GM08714 (cell line): ENCODE measurements around the gene PROC.

Experiments
- H3K4me3 ChIP-seq: fragments of 200-500 bp; sonication (Bioruptor generic); 2 replicates; pipeline ENCODE4 v1.5.1; 2014; ENCODE audit warnings: mild to moderate bottlenecking, low read length, inconsistent platforms
- ZNF274 ChIP-seq: IDR thresholded peaks from 2 replicates; pipeline ENCODE4 v1.6.1; 2012; ENCODE audit warnings: mild to moderate bottlenecking, low read depth, low read length

Gene PROC

DNA sequence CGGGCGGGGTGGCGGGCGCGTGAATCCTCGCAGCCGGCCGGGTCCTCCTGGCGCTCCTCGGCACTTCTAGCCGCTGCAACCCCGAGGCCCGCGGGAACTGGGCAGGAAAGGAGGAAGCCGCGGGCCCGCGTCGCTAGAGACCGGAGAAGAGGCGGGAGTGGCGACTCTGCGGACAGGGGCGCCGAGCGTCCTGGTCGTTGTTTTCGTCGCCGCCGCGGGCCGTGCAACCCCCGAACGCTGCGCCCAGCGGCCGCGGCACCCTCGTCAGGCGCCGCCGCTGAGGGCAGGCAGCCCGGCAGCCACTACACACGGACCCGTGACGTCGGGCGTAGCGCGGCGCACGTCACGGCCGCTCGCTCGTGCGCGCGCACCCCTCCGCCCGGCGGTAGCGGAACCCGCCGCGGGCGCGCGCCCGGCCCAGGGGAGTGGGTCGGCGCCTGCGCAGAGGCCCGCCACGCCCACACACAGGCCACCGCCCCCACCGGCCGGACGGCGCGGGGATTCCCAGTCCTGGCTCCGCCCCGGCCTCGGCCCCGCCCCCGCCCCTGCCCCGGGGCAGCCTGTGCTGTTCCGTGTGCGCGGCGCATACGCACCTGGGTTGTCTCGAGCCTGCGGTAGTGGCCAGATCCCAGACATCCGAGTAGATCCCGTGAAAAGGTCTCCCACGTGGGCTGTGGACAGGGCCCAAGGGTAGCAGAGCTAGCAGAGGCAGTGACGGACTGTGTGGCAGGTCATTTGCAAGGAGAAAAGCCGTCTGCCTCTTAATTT, 30.4 kb upstream of the PROC start, which contains the start of gene MAP3K2:
TSS of gene MAP3K2 (minus strand) at position 321 of the 768 bp plus-strand sequence. CDS start 44,846 bp downstream, outside the sequence.
- peak within 1 kb of the TSS; percentile 91 for H3K4me3 ChIP-seq

DNA sequence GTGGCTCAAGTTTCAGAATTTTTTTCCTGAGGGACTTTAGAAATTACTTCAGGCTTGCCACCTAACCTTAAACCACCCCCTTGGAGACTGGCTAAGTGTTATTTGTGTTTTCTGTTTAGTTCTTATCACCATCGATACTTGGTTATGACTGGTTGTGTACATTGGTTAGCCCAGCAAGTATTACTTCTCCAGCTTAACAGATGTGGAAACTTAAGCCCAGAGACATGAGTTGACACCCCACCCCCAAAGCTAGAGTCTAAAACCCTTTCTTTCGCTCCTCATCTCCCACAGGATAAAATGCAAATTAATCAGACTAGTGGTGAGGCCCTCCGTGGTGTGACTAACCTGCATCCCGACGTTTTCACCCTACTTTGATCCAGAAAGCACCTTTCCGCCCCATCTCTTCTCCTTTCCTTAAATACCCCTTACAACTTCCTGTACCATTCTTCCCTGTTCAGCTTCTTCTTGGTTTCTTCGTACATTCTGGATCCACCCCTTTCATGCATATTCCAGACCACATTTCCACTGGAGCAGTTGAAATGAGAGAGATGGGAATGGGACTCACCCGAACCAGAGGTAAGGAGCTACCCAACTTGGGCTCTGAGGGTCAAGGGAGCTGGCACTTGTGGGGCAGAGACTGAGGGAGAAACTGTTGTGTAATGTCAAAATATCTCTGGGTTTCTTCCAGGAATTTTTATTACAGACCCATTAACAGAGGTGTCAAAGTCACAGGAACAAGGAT, 29.6 kb upstream of the PROC start:
- peak overlapping the region; percentile 77; the same call in 1 of the 2 replicates for H3K4me3 ChIP-seq
- TF ChIP-seq ZNF274 = no peak

More for the DNA sequence above, 30.4 kb upstream of the PROC start, which contains the start of gene MAP3K2:
- TF ChIP-seq ZNF274 = no peak

DNA sequence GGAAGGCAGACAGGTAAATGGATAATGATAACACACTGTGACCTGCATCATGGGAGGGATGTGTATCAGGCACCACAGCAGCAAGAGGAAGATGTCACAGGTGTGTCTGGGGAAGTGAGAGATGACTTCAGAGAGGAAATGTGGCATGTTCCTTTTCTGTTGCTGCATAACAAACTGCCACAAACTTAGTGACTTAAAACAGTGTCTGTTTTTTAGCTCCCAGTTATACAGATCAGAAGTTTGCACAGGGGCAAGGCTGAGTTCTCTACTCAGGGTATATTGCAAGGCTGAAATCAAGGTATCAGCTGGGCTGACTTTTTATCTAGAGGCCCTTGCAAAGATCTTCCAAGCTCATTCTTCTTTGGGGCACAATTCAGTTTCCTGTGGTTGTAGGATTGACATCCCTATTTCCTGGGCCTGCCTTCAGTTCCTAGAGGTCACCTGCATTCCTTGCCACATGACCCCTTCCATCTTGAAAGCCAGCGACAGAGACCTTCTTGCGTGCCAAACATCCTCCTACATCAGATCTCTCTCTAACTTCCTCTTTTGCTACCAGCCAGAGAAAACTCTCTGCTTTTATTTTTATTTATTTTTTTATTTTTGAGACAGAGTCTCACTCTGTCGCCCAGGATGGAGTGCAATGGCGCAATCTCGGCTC, 28.3 kb upstream of the PROC start:
- no peak for TF ChIP-seq ZNF274
- H3K4me3 ChIP-seq = no peak overlapping the region; the same call in 1 of the 2 replicates

DNA sequence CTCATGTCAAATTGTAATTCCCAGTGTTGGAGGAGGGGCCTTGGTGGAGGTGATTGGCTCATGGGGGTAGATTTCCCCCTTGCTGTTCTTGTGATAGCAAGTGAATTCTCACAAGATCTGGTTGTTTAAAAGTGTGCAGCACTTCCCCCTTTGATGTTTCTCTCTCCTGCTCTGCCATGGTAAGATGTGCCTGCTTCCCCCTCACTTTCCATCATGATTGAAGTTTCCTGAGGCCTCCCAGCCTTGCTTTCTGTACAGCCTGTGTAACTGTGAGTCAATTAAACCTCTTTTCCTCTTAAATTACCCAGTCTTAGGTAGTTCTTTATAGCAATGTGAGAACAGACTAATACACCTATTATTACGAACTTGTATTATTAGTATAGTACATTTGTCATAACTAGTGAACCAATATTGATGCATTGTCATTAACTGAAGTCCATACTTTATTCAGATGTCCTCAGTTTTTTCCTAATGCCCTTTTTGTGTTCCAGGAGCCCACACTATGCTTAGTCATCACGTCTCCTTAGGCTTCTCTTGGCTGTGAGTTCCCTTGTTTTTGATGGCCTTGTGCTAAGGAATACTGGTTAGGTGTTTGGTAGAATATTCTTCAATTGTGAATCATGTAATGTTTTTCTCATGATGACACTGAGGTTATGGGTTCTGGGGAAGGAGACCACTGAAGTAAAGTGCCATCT, 25.9 kb upstream of the PROC start:
- no peak overlapping the region for H3K4me3 ChIP-seq
- TF ChIP-seq ZNF274 = no peak

DNA sequence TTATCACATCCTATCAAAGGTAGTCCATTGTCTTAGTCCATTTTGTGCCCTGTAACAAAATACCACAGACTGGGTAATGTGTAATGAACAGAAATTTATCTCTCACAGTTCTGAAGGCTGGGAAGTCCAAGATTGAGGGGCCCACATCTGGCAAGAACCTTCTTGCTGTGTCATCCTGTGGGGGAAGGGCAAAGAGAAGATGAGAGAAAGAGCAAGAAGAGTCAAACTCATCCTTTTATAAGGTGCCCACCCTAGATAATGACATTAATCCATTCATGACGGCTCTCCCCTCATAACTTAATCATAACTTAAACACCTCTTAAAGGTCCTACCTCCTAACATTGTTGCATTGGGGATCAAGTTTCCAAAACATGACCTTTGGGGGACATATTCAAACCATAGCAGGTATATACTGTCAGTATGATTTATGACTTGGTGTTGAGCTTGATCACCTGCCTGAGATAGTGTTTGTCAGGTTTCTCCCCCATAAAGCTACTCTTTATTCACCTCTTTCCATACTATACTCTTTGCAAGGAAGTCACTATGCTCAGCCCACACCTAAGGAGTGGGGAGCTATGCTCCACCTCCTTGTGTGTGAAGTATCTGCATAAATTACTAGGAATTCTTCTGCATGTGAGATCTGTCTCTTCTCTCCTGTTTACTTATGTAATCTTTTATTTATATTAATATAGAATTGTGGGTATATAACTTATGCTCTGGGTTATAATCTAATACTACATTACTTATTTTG, 25.2 kb upstream of the PROC start:
- H3K4me3 ChIP-seq = no peak overlapping the region
- TF ChIP-seq ZNF274 = no peak

DNA sequence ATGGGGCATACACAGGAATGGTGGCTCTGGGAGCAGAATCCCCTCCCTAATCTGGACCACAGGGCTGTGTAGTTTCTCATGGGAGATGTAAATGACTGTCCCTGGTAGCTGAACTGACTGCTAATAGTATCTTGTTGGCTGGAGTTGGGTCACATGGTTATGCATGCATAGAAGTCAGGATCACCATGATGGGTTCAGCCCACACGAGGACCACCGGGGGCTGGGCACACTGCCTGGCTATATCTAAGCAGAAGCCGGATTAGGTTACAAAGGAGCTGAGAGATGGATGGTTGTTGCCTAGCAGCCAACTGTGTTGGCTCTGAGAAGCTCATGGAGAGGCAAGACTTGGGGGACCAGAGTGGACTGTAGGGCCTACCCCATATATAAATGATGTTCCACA, 23.7 kb upstream of the PROC start:
- H3K4me3 ChIP-seq = no peak overlapping the region
- TF ChIP-seq ZNF274 = no peak

DNA sequence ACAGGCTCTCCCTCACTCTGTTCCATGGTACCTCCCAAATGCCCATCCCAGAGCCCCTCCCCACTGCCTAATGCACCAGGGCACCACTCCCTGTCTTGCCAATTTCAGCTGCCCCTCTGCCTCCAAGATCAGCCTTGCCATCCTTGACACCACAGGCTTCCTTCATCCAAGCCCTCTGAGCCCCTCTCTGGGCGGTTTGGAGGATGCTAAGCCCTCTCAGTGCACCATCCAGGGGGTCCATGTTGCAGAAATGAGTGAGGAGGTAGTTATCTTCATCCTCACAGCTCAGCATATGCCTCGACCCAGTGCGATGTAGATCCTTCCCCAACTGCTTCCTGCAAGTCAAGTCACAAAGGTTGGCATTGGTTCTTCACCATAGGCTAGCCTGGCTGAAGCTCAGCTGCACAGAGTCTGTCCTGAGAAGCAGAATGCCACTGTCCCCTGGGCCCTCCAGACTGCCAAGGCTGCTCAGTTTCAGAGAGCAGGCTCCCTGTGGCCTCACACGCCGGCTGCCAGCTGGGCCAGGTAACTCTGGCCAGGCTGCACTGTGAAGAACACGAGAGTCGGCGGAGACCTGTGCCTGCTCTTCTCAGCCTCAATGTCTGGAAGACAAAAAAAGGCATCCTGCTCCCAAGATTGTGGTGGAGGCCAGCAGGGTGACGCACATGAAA, 20.5 kb upstream of the PROC start:
- no peak for TF ChIP-seq ZNF274
- no peak overlapping the region for H3K4me3 ChIP-seq

DNA sequence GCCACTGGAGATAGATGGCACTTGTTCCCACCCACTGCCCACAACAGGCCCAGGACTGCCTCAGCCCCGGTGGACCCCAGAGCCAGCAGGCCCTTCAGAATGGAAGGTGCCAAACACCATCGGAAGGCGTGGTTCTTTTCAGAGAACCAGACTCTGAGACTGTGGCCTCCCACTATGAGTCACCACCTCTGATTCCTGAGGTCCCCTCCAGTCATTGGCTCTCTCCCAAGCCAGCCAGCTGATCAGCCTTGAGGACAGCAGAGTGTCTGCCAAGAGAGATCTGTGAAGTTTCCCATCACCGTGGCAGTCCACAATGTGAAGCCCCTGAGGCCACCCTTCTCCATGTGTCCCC, 20.0 kb upstream of the PROC start:
- TF ChIP-seq ZNF274 = no peak
- no peak overlapping the region for H3K4me3 ChIP-seq

DNA sequence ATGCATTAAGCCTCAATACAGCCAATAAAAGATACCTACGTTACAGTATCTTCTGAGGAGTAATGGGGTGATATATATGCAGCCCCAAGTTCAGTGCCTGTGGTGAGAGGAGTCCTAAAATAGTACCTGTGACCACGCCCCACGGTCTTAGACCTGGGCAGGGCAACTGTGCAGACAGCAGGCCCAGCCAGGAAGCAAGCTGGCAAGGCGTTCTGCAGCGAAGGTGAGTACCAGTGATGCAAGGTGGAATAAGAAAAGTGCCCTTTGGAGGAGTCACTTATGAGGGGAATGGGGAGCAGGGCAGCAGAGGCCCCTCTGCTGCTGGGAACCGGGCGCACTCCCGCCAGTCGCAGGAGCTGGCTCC, 17.7 kb upstream of the PROC start:
- TF ChIP-seq ZNF274 = no peak
- no peak overlapping the region for H3K4me3 ChIP-seq

DNA sequence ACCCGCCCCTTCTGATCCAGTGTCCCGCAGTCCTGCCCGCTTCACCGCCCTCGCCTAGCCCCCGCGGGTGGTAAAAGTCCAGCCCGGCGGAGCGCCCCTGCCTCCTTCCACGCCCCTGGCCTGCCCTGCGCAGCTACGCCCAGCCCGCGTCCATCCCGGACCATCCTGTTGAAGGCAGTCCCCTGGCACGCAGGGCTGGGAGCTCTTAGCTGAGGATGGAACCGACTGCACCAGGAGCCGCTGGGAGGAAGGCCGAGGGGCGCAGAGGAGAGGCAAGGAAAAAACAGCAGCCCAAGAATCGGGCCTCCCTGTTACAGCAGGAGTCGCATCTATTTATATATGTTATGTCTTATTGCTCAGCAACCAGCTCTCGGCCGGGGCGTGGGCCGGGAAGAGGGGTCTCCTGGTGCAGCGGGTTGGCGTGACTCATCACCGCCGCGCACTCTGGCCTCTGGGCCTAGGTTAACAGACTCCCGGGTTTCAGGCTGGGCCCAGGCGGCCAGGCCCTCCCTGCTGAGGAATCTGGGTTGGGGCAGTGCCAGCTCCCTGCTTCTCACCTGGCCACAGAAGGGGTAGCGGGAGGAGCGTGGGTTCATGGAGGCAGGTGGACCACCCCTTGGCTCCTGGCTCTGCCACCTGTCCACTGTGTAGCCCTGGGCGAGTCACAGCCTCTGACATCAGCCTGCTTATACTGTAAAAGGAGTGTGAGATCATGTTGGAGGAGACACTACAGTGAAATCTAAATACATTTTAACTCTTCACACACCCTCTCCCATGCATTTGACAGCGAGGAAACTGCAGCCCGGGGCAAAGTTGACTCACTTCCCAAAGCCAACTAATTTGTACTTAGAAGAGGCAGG, 17.1 kb upstream of the PROC start:
- no peak overlapping the region for H3K4me3 ChIP-seq
- no peak for TF ChIP-seq ZNF274

DNA sequence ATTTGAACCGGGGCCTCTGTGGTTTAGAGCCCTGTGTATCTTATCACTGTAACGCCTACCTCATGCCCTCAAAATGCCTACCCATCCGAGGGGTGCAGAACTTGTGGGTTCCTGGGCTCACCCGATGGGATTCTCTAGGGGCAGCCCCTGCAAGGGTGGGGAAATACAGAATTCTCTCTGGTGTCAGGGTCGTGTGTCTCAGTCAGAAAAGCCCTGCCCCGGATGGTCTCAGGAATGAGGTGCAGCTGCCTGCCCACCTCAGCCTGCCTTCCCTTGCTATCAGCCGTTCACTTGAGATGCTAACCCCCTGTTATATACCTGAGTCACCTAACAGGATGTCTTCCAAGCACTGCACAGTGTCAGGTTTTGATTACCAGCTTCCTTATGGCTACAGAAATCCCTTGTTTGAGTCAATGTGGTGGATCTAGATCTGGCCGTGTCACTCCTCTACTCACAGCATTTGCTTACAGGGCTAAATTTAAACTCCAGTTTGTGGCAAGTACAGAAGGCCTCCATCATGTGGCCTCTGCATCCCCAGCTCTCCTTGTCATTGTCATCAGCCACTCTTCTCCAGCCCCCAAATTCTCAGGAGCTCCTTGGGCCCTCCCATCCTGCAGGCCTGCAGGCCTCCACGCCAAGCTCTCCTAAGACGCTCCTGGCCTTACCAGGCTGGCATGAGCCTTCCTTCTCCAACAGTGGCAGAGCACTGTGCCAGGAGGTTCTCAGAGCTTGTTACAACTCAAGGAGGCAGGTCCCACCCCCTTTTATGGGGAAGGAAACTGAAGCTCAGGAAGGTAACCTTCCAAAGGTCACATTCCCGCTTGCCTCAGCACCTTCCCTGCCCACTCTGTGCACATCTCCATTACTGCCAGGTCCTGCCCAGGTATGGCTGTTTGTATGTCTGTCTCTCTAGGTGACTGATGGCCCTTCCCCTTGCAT, 16.2 kb upstream of the PROC start:
- H3K4me3 ChIP-seq = no peak overlapping the region
- TF ChIP-seq ZNF274 = no peak
